Measurements from ENCODE around the gene MUC5AC.

MUC5AC gene

DNA sequence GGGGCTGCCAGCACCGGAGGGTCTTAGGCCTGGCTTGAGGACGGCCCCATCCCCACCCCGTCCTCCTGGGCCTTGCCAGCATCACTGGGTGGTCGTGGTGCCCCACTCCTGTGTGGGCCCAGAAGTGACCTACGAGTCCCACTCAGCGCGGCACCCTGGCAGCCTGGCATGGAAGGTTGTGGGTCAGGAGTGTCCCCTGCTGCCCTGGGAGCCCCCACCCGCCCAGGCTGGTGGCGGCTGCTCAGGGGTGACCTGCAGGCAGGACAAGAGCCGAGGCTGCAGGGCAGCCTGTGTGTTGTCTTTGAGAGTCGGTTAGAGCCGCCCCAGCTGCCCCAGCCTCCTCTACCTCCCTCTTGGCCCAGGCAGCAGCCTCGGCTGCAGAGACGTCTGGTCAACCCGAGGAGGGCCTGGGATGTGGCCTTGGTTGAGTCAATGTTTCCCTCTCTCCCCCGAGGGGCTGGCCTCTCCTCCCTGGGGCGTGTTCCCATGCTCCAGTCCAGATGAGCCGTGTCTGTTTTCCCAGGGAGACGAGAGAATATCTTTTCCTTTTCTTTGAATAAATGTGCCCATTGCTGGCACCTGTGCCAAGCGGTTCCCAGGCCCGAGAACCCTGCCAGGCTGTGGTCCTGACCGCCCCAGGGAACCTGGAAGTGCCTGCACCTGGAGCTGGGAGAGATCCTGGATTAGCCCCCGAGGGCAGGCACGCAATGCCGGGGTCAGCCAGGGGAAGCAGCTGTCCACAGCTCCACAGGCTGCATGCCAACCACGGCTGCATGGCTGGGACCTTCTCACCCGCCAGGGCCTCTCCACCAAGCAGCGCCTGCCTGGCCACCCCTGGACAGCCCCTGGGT is 35.7 kb upstream of the MUC5AC start:
- in situ Hi-C loops (cut with HindIII; ENCODE audit: low sequenced_read_pairs): no loop called here

DNA sequence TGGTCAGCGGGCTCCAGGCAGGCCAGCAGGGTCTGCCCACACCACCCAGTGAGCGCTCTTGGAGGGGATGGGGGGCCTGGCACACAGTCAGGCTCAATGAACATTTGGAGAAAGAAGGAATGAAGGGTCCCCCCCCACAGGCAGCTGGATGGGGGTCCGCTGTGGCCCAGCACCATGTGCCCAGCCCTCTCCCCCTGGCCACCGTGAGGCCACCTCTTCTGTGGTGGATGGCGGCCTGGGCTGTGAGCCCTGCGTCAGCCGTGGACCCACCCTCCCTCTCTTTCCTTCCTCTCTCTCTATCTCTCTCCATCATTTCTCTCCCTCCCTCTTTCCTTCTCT is 35.1 kb upstream of the MUC5AC start:
- in situ Hi-C loops (cut with HindIII; ENCODE audit: low sequenced_read_pairs): no loop called here

GRCh38 chr11:1123970-1124369 is 33.8 kb upstream of the MUC5AC start:
- in situ Hi-C loops (cut with HindIII; ENCODE audit: low sequenced_read_pairs): no loop called here

GRCh38 chr11:1125803-1126202 is 31.9 kb upstream of the MUC5AC start:
- in situ Hi-C loops (cut with HindIII; ENCODE audit: low sequenced_read_pairs): no loop called here

- in situ Hi-C loops (cut with HindIII; ENCODE audit: low sequenced_read_pairs): no loop called here
Measured at GRCh38 chr11:1126491-1126926, 31.2 kb upstream of the MUC5AC start.

DNA sequence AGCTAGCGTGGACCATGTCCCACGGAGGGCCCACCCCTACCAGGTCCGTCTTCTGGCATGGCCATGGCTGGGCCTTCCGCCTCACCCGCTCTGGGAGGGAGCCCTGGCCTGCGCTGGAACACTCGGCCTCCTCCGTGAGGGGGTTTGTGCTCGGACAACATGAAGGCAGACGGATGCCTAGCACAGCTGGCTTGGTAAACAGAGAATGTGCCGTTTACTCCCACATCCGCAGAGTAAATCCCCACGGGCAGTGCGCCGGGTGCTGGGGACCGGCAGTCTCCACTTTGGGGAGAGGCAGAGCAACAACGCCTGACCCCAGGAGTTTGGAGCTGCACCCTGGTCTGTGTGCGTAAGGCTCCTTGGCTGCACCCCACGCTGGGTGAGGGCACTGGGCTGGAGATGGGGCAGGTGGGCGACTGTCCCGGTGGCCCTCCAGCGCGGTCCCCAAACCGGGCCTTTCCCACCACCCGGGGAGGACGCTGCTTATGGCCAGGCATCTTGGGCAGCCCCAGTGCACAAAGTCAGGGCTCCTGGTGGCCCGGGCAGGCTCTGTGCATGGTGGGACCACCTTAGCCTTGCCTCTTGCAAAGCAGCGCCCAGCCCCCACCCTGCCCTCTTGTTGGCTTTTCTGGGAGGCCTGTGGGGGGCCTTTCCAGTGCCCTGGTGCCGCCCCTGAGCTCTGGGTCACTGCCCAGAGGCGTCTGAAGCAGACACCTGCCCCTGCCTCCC is 30.7 kb upstream of the MUC5AC start:
- in situ Hi-C loops (cut with HindIII; ENCODE audit: low sequenced_read_pairs): no loop called here

DNA sequence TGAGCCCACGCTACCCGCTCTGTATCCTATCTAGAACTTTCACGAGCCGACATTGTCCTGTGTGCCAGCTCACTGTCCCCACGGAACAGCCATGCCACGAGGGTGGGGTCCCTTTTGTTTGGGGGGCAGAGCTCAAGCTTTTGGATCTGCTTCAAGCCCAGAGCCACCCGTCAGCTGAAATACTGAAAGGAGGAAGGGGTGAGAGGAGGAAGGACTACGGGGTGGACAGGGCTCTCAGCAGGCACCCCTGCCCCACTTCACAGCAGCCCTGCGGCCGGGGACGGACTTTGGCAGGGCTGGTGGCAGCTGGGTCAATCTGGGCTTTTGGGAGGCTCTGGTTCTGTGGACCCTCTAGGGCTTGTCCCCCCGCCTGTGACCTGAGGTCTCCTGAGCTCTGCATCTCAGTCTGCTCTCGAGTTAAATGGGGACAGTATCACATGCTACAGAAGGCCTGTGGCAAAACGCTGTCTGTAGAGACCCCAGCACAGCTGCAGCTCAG is 30.0 kb upstream of the MUC5AC start:
- in situ Hi-C loops (cut with HindIII; ENCODE audit: low sequenced_read_pairs): no loop called here

DNA sequence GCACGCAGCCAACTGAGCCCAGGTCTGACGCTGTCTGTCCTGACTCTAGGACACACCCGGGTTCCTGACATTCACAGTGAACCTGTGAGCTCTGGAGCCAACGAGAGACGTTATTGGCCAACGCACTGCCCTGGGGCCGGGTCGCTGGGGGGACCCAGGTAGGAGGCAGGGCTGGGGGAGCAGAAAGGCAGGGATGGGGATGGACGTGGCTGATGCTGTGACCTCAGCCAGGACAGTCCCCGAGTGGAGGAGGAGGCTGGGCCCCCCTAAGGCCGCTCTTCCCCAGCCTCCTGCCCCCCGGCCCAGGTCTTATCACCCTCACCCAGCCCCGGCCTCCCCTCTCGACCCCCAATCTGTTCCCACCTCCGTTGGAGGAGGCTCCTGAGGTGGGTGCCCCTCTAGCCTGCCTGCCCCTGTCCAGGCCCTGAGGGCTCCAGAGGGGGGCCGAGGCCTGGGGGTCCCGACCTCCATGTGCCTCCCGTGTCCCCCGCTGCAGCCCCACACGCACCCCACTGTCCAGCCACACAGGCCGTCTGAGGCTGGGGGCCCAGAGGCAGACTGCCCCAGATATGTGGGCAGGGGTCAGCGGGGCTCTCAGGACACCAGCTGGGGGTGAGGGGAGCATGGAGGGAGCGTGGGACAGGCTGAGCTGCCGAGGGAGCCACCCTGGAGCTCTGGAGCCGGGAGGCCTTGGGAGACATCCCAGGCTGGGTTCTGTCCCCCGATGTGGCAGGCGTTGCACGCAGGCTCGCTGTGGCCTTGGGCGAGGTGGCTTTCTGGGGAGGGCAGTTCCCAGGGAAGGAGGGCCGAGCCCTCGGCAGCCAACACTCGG is 29.2 kb upstream of the MUC5AC start:
- in situ Hi-C loops (cut with HindIII; ENCODE audit: low sequenced_read_pairs): no loop called here

GRCh38 chr11:1129143-1129610 is 28.6 kb upstream of the MUC5AC start:
- in situ Hi-C loops (cut with HindIII; ENCODE audit: low sequenced_read_pairs): no loop called here

DNA sequence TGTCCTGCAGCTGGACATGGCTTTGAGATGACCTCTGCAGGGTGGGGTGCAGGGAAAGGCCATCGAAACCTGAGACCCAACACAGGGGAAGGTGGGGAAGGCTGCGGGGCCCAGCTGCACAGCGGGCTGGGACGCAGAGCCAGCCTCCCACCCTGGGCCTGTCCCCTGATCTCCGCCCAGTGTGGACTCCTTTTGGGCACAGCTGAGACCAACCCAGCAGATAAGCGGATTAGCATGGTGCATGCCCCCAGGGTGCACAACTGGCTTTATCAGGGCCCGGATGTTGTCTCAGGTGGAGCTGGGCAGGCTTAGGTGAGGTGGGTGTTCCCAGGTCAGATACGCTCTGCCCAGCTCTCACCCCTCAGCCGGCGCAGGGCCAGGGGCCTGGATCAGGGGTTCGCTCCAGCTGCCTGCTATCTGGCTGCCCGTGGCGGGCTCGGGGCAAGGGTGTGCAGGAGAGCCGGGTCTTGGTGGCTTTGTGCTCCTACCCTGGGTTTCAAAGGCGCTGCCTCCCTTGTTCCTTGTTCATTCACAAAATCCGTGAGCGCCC is 28.1 kb upstream of the MUC5AC start:
- in situ Hi-C loops (cut with HindIII; ENCODE audit: low sequenced_read_pairs): no loop called here

DNA sequence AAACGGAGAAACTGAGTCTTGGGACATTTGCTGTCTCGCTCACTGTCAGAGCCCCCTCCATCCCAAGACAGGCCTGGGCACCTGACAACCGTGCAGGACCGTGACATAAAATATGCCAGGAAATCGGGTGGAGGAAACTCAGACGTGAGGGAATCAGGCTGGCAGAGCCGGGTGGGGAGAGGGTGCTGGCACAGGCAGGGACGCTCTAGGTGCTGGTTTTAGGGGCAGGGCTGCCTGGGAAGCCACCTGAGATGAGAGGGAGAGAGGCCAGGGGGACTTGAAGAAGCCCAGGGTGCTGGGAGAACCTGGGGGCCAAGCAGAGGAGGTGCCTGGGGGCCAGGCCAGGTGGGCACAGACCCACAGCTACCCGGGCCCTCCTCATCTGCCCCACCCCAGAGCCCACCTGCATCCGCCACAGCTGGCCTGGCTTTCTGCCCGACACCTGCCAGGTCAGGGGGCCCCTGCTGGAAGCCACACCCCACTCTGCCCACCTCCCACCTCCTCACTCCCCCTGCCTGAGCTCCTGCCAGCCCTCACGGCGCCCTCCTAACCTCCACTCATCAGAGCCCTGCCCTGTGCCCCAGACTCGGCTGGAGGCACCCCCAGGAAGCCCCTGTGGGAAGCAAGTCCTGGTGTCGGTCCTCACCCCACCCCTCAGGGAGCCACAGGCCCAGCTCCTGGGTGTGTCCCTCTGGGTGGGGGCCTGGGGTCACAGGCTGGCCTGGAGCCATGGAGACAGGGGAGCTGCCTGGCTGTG is 27.3 kb upstream of the MUC5AC start:
- in situ Hi-C loops (cut with HindIII; ENCODE audit: low sequenced_read_pairs): no loop called here

- in situ Hi-C loops (cut with HindIII; ENCODE audit: low sequenced_read_pairs): no loop called here
Measured at GRCh38 chr11:1131033-1131911, 26.5 kb upstream of the MUC5AC start.

- in situ Hi-C loops (cut with HindIII; ENCODE audit: low sequenced_read_pairs): no loop called here
Measured at GRCh38 chr11:1134848-1135445, 22.8 kb upstream of the MUC5AC start.

- in situ Hi-C loops (cut with HindIII; ENCODE audit: low sequenced_read_pairs): no loop called here
Measured at GRCh38 chr11:1138097-1138496, 19.7 kb upstream of the MUC5AC start.

DNA sequence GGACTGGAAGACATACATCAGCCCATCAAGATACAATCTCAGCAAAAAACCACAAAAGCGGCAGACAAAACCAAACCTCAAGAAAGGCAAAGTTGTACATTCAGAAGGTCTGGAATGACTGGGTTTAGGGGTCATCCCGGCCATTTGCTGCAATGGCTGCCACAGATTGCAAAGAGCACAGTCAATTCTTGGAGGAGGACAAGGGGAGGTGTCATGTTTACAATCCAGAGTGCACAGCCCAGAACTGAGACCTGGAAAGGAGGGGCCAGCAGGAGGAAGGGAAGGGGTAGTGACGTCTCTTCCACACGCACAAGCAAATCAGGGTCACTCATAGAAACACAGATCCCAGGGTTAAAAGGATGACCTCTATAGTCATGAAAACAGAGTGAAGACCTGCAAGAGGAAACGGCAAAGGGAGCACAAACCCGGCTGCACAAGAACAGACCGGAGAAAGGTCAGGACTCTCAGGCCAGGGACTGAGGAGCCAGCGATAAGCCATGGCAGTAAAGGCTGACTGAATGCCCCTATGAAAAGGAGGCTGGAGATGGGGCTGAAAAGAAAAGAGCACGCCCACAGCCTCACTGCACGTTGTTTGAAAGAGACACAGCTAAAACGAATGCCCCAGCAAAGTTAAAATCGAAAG is 18.2 kb upstream of the MUC5AC start:
- in situ Hi-C loops (cut with HindIII; ENCODE audit: low sequenced_read_pairs): no loop called here

DNA sequence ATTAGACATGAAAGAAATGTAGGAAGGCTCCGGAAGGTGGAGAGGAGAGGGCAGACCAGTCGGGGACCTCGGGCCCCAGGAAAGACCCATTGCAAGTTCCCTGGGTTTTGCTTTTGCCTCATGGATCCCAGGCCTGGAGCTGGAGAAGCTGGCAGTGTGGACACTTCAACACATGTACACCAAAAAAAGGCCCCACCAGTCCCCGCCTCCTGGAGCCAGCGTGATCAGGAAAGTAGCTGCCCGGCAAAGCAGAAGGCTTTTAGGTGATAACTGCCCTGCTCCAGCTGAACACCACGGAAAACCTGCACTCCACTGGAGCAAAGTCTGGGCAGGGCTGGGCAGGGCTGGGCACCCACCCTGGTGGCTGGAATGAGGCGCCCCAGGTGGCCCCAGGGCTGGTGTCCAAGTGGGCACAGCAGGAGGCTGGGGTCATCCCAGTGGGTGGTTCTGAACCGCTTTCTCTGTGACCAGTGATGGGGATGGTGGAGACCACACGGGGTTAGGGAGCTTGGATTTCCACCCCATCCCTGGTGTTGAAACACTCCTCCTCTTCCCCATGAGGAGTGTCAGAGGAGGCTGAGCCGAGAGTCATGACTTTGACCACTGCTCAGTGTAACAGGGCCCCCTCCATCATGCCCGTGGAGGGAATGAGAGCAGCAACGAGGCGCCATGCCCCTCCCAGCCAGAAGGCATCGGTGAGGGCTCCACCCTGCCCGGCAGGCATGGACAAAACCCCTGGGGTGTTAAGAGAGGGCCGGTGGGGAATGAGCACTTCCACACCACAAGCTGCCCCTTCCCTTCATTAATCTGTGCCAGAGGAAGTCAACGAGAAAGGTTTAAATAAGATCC is 16.9 kb upstream of the MUC5AC start:
- in situ Hi-C loops (cut with HindIII; ENCODE audit: low sequenced_read_pairs): no loop called here

- in situ Hi-C loops (cut with HindIII; ENCODE audit: low sequenced_read_pairs): no loop called here
Measured at GRCh38 chr11:1146365-1146764, 11.4 kb upstream of the MUC5AC start.

Data from endothelial cell of hepatic sinusoid (primary cell).